Jurkat, Clone E6-1 (cell line): ENCODE measurements around the gene F10.

ENCODE experiments used
- DNase-seq: peaks from one replicate; pipeline ENCODE4 v3.0.0-alpha.2; 2011; ENCODE audit warnings: low read depth, low spot score
- H3K4me3 ChIP-seq: 2 replicates; pipeline ENCODE4 v1.5.1; 2011; ENCODE audit warnings: mild to moderate bottlenecking, low read length, control low read depth, moderate library complexity

Gene F10

DNA sequence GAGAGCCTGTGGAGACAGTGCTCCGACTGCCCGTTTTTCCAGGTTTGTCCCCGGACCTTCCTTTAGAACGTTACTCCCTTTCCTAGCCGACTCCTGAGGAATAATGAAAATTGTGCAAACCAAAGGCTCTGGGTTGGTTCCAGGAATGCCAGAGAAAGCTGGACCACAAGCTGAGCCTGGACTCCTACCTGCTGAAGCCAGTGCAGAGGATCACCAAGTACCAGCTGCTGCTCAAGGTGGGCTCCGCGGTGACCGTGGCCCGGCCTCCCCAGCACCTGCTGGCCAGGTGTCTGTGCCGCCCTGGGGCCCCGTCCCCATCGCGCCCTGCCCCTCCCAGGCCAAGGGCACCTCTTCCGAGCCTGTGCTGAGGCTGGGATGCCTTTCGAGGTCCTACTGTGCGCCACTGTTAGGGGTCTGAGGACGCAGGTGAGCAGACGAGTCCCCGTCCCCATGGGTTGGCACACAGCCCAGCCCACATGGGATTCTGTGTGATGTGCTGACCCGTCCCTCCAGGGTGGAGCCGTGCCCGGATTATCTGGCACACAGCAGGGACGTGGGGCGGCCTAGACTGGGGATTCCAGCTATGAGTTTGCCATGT, 37.6 kb upstream of the F10 start:
- no peak overlapping the region for H3K4me3 ChIP-seq
- no peak for DNase-seq

- DNase-seq, result no peak
- H3K4me3 ChIP-seq, result no peak overlapping the region
Measured at GRCh38 chr13:113086031-113086750, 36.4 kb upstream of the F10 start.

DNA sequence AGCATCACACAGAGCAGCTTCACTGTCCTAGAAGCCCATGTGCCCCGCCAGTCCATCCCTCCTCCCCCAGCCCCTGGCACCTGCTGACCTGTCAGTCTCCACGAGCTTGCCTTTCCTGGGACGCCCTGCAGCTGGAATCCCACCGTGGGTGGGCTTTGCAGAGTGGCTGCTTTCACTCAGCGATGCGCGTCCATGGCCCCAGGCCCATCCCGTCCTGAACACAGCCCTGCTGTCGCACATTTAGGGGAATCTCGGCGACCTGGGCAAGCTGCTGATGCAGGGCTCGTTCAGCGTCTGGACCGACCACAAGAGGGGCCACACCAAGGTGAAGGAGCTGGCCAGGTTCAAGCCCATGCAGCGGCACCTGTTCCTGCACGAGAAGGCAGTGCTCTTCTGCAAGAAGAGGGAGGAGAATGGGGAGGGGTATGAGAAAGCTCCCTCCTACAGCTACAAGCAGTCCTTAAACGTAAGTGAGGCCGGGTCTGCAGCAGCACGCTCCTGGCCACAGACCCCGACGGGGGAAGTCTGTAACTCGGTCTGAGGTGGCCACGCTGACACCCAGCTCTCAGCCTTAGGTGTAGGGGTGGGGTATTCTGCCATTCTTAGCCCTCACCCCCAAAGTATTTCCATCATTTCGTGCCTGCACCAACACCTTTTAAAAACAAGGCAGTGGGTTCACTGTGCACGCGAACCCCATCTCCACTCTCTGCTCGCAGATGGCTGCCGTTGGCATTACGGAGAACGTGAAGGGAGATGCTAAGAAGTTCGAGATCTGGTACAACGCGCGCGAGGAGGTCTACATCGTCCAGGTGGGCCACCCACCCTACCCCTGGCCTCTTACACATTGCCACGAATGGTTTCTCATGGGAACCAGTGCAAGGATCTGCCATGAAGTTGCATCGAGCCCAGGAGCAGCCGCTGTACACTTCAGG, 35.3 kb upstream of the F10 start:
- H3K4me3 ChIP-seq, result no peak overlapping the region
- DNase-seq, result no peak

DNA sequence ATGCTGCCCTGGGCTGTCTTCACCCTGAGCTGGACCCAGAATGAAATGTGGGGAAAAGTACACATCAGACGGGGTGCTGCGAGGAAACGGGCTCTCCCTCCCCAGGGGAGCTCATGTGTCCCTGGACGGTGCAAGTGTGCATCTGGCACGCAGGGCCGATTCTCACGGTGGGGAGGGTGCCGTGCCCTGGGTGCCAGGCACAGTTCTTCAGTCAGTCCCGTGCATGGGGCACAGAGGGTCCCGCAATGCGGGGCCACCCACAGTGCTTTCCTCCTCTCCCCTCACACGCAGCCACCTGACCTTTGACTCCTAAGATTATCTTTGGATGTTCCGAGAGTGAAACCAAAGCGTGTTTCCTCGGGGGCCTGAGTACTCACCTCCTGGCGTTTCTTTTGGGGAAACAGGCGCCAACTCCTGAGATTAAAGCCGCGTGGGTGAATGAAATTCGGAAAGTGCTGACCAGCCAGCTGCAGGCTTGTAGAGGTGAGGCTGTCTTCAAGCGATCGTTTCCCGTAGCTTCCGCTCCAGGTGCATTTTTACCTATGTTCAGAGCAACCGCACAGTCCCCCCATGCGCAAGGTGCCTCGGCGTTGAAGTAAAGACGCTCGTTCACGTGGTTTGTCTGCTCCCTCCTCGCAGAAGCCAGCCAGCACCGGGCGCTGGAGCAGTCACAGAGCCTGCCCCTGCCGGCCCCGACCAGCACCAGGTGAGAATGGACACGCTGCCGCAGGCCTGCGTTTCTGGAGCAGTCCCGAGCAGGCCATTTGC, 34.5 kb upstream of the F10 start:
- H3K4me3 ChIP-seq, result no peak overlapping the region
- DNase-seq, result no peak

GRCh38 chr13:113088691-113089020, 33.9 kb upstream of the F10 start:
- no peak for DNase-seq
- H3K4me3 ChIP-seq, result no peak overlapping the region

DNA sequence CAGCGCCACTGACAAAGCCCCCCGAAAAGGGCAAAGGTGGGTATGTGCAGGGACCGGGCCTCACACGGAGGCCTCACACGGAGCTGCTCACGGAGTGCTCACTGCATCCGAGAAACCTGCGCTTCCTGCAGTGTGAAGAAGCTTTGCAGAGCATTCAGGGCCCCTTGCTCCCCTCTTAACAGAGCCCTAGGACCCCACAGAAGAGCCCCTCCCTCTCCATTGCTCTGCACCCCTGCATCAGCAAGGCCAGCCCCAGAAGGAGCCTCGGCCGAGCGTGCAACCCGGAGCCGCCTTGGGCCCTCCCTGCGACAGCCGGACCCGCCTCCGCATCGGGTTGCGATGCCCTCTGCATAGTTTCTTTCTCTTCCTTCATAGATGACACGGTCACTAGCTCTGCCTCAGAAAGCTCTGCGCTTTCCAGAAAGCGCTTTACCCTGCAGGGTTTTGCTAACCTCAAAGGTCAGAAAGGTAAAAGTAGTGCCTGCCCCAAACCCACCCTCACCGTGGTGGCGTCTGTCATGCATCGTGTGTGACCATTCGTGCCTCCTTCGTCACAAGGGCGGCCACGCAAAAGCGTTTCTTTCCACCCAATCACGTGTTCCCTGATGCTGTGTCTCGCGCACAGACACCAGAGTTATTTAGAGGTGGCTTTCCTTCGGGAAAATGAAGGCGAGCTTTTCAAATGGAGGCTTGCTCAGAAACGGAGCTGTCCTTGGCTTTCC, 32.7 kb upstream of the F10 start:
- no peak overlapping the region for H3K4me3 ChIP-seq

DNA sequence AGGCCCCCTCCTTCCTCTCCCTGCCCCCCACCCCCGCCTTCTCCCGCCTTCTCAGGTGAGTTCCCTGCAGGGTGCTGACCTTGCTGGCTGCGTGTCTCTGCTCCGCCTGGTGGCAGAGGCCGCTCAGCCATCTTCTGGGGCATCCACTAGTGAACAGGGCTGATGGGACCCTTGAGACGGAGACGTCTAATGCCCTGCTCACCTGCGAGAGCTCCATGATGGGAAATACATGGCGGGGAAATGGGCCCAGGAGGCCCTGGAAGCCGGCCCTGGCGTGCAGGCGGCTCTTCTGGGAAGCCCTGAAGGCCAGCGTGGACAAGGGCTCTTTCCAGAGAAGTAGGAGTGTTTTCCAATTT, 32.2 kb upstream of the F10 start:
- no peak overlapping the region for H3K4me3 ChIP-seq
- no peak for DNase-seq

More for the DNA sequence above, 32.7 kb upstream of the F10 start:
- no peak for DNase-seq

DNA sequence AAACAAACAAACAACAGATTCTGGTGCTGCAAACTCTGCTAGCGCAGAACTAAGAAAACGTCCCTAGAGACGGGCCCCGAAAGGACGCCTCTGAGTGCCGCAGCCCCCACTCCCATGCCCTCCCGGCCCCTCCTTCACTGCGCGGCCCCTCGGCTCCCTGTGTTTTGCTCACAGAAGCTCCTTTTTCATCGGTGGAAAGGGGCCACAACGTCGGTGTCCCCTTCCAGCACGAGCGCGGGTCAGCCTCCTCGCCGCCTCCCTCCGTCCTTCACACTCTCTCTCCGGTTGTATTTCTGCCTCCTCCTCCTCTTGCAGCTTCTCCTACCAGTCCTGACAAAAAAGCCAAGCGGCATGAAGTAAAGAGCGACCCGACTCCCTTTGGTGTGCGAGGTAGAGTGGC, 31.8 kb upstream of the F10 start:
- DNase-seq, result no peak
- H3K4me3 ChIP-seq, result no peak overlapping the region

DNA sequence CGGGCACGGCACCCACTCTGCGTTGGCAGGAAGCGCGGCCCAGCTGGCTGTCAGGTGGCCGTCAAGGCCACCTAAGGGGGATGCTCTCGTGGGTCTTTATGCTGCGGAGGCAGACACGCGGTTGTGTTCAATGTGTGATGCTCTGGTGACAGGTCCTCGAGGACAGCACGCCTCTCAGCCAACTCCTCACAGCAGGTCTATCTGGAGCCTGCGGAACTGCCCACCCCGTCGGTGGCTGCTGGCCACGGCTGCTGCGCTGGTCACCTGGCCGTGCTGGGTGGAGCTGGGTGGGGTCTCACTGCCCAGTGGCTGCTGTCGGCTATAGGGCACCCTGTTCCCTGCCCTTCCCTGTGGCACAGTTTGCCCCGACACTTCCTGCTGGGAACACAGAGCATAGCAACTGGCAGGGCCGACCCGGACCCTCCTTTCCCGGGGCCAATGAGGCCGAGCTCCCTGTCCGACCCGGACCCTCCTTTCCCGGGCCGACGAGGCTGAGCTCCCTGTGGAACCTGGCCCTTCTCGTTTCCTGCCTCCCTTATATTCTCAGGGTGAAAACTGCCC, 31.3 kb upstream of the F10 start:
- no peak for DNase-seq
- no peak overlapping the region for H3K4me3 ChIP-seq

- H3K4me3 ChIP-seq, result no peak overlapping the region
- no peak for DNase-seq
Measured at GRCh38 chr13:113091891-113092775, 30.5 kb upstream of the F10 start.

DNA sequence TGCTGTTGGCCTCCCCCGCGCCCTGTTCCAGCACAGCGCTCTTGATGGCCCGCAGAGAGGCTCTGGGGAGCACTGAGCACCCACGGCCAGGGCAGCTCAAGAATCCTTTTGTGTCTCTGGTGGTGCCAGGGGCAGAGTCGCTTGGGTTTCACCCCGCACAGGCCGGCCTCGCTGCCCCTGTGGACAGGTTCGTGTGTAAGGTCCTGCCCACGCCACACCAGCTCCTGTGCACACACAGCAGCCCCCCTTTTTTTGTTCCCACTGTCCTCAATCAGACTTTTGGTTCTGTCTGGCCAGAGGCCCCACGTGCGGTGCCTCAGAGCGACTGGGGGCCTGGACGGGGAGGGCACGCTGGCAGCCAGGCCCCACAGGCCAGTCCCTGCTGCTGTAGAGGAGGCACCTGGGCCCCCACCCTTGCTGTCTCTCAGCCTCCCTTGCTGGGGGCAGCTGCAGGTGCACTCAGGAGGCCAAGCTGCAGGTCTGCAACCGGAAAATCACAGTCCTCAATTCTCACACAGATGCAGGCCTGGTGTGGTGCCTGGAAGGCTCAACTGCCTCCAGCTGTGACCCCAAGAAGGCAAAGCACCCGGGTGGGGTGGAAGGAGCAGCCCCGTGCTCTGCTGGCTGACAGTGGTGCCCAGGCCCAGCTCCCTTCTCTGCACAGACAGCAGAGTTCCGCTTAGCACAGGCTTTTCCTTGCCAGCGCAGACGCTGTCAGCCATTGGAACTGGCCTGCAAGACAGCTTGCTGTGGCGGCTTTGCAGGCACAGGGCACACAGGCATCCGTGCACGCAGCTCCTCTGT, 29.6 kb upstream of the F10 start:
- H3K4me3 ChIP-seq, result no peak overlapping the region
- no peak for DNase-seq

- no peak overlapping the region for H3K4me3 ChIP-seq
- no peak for DNase-seq
Measured at GRCh38 chr13:113093580-113094409, 28.8 kb upstream of the F10 start.

- DNase-seq, result no peak
Measured at GRCh38 chr13:113094410-113094800, 28.2 kb upstream of the F10 start.

GRCh38 chr13:113095146-113096051, 27.2 kb upstream of the F10 start:
- no peak overlapping the region for H3K4me3 ChIP-seq
- no peak for DNase-seq

More at GRCh38 chr13:113094410-113094800, 28.2 kb upstream of the F10 start:
- H3K4me3 ChIP-seq, result no peak overlapping the region

DNA sequence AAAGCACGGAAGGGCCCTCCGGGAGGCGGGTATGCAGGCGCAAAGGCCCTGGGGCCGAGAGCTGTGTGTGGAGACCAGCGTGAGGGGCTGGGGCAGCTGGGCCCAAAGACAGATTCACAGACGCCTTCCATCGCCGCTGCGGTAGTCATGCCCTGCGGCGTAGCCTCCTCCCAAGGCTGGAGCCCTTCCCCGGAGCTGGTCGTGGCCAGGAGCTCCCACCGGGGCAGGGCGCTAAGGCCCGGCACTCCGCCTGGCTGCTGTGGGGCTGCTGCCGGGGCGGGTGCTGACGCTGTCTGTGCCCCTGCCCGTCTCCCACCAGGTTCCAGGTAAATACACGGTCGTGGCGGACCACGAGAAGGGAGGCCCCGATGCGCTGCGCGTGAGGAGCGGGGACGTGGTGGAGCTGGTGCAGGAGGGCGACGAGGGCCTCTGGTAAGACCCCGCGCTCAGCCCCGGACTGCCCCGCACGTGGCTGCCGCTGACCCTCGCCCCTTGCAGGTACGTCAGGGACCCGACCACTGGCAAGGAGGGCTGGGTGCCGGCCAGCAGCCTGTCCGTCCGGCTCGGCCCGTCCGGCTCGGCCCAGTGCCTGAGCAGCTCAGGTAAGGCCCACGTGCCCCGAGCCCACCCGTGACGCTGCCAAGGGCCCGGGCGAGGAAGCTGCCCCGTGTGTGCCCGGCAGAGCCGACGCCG, 26.4 kb upstream of the F10 start:
- no peak for DNase-seq
- H3K4me3 ChIP-seq, result no peak overlapping the region
